GM21529 (cell line): ENCODE measurements around the gene CERS6.
A peak's percentile ranks its signal among the peaks of the same experiment; 100 is the strongest.
"Not testable (repeated sequence)": the region's sequence is repeated elsewhere in the genome, so short reads cannot be mapped to it uniquely, and the experiment has no call there.

Source experiments
- ATAC-seq: cut with Tn5 transposase; IDR thresholded peaks from one replicate; pipeline ENCODE4 v1.9.1; 2021; ENCODE audit not compliant: unreplicated experiment

The CERS6 gene

DNA sequence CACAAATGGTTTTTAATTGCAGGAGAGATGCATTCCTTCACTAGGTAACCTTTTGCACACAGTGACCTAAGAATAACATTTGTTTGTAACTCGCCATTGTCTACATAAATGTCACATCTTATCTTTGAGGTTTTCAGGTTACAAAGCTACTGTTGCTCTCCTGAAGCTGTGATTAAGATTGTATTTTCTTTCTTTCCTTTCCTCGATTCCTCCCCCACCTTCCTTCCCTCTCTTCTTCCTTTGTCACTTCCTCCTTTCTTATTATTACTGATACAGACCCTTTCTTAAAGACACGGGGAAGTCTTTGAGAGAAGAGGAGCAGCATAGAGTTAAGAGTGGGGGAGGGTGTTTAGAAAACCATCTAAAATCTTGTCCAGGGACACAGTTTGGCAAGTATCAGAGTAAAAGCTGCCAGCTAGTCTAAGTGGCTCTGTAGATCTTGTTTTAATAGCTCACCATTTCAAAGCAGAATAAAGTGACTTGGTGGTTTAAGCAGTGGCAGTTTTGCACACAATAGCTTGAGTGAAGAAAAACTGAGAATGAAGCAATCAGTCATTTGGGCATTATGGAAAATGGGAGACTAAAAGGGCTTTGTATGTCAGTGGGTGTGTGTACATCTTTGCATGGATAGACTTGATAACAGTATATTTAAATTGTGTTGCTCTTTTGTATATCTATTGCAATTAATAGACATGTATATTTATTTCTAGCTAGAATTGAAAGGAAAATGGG, 10.9 kb downstream of the CERS6 start:
- ATAC-seq = no peak

GRCh38 chr2:168467729-168468128, 11.7 kb downstream of the CERS6 start:
- ATAC-seq = no peak

DNA sequence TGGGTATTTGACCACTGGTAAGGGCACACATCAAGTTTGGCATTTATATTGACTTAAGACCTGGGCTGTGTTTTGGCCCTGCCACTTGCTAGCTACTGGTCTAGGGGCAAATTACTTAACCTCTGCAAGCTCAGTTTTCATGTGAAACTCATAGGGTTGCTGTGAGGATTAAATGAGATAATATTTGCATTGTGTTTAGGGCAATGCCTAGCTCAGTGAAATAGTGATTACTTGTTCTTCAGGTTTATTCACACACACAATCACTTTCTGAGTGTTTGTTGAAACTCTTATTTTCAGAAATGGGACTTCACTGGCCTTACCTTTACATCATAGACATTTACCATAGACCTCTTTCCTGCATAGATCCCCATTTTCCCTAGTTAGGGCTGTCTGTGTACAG, 12.3 kb downstream of the CERS6 start:
- no peak for ATAC-seq

DNA sequence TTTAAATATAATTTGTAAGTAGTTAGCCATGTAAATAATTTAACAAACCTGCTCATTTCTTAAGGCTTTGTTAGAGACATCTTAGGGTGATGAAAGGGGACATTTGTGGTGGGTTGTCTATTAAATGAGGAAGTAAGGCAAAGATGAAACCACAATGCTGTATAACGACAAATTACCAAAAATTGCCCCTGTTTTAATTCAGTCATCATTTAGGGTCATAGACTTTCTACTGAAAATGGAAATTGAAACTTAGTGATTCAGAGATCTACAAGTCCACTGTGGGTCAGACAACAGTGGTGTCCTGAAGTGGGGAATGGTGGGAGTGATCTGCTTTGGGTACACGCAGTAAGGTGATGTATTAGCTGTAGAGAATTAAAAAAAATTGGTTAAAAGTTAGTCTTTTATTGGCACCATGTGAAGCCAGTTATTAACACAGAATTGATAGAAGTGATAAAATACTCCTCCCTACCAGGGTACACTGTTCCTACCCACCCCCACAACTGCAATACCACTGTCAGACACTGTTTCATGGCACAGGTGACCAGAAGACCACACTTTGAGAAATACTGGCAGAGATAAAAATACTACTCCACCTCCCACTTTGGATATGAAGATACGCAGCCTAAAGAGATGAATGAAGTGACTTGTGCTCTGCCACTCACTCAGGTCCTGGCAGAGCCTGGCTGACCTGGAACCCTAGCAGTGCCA, 13.4 kb downstream of the CERS6 start:
- ATAC-seq = peak; percentile 58

- peak; percentile 50 for ATAC-seq
Measured at GRCh38 chr2:168470320-168471162, 14.5 kb downstream of the CERS6 start.

- no peak for ATAC-seq
Measured at GRCh38 chr2:168471163-168471475, 15.0 kb downstream of the CERS6 start.

GRCh38 chr2:168475636-168476035, 19.6 kb downstream of the CERS6 start:
- ATAC-seq = no peak

DNA sequence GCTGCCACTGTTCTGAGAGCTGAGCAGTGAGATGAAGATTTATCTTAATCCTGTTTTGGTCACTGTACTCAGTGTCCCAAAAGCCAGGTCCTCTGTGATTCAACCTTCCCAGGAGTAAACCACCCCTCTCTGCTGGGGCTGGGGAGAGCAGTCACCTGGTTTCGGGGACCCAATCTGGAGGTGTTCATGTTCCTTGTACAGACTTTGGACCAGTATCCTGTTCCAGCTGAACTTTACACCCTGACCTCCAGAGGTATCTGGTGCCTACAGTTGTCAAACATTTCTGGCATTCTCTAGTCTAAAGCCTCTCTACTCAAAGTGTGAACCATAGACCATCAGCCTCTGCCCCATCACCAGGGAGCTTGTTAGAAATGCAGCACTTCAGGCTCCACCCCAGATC, 22.1 kb downstream of the CERS6 start:
- ATAC-seq = no peak

DNA sequence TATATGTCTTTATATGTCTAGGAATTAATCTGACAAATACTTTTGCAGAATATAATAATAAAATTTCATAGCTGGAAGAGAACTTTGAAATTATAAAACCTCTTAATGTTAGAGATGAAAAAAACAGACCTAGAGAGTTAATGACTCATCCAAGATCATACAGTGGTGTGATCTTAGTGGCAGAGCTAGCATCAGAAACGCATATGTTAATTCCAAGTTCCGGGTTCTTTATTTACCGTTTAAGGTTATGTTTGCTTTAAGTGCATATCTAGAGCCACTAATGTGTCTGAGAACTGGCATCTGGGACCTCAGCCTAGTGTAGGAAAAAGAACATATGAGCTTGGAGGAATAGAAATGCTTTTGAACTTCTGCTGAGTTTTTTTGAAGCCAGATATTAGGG, 24.3 kb downstream of the CERS6 start:
- no peak for ATAC-seq

GRCh38 chr2:168480825-168481585, 24.9 kb downstream of the CERS6 start:
- no peak for ATAC-seq

GRCh38 chr2:168482269-168482668, 26.2 kb downstream of the CERS6 start:
- ATAC-seq = no peak

- ATAC-seq = no peak
Measured at GRCh38 chr2:168482952-168483831, 27.1 kb downstream of the CERS6 start.

- ATAC-seq = no peak
Measured at GRCh38 chr2:168486477-168486876, 30.4 kb downstream of the CERS6 start.

DNA sequence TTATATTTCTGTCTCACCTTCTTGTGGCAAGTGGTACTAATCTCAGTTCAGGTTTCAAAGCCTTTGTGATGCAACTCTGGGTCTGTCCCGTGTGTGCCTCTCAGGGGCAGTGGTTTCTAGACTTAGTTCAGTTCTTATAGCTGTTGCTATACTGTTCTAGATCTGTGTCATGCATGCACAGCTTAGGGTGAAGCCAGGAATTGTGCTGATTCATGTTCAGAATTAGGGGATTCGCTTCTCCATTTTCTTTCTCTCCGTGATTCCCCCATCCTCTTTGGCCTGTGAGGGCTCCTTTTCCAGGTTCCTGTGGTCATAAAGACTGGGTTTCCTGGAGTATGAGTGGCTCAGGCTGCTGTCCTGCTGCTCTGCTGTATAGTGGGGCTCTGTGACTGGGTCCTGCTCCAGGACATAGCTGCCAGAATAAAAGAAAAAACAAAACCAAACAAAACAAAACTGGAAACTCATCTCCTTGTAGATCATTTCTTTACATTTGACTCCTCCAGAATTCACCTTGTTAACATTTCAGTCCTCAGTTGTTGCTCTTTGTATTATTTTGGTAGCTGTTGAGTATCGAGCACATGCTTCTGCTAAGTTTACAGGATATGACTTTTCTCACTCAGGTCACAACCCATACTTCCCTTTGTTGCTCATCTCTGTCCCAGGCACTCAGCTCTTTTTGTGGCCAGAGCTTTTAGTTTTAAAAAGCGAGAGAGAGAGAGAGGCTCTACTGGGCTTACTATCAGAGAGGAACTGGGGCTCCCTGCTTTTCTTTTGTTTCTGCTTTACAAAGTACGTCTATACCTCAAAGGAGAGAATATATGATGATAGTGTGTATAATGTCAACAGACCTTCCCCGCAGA, 34.2 kb downstream of the CERS6 start:
- ATAC-seq = peak; percentile 92

- no peak for ATAC-seq
Measured at GRCh38 chr2:168490946-168491605, 35.0 kb downstream of the CERS6 start.

DNA sequence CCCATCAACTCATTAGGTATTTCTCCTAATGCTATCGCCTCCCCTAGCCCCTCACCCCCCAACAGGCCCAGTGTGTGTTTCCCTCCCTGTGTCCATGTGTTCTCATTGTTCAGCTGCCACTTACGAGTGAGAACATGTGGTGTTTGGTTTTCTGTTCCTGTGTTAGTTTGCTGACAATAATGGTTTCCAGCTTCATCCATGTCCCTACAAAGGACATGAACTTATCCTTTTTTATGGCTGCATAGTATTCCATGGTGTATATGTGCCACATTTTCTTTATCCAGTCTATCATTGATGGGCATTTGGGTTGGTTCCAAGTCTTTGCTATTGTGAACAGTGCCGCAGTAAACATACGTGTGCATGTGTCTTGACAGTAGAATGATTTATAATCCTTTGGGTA, 35.7 kb downstream of the CERS6 start:
- not testable (repeated sequence) for ATAC-seq

GRCh38 chr2:168493219-168493618, 37.1 kb downstream of the CERS6 start:
- not testable (repeated sequence) for ATAC-seq

- ATAC-seq = no peak
Measured at GRCh38 chr2:168494190-168494711, 38.2 kb downstream of the CERS6 start.
